Central memory CD8-positive, alpha-beta T cell (primary cell): ENCODE results near the gene TAS2R60.

ENCODE experiments used
- ATAC-seq: fragments of 150-1000 bp; cut with Tn5 transposase; replicated peaks from 2 replicates; pipeline ENCODE4 v1.10.0; 2022; ENCODE audit warnings: mild to moderate bottlenecking, moderate FRiP score, moderate number of reproducible peaks; ENCODE audit not compliant: poor library complexity, severe bottlenecking; ENCODE audit errors: extremely low read depth
- DNase-seq, 2 donors: peaks; one replicate each; pipeline ENCODE4 v3.0.0; 2021; ENCODE audit warnings: low spot score in 2 of 2
- H3K27ac Mint-ChIP-seq: one replicate; pipeline ENCODE4 v1.8.0; 2022; ENCODE audit warnings: low read depth, mild to moderate bottlenecking, moderate library complexity, mixed read lengths
- H3K27me3 Mint-ChIP-seq: one replicate; pipeline ENCODE4 v1.8.0; 2022; ENCODE audit warnings: mixed read lengths
- H3K36me3 Mint-ChIP-seq: one replicate; pipeline ENCODE4 v1.8.0; 2022; ENCODE audit warnings: mild to moderate bottlenecking, moderate library complexity, mixed read lengths; ENCODE audit not compliant: insufficient read depth
- H3K4me1 Mint-ChIP-seq: one replicate; pipeline ENCODE4 v1.8.0; 2022; ENCODE audit warnings: mixed read lengths
- H3K4me3 Mint-ChIP-seq: one replicate; pipeline ENCODE4 v1.8.0; 2022; ENCODE audit warnings: mild to moderate bottlenecking, moderate library complexity, mixed read lengths
- H3K9me3 Mint-ChIP-seq: one replicate; pipeline ENCODE4 v1.8.0; 2022; ENCODE audit warnings: mixed read lengths

Gene TAS2R60

GRCh38 chr7:143436325-143436946 is 6.8 kb upstream of the TAS2R60 start:
- no peak overlapping the region for H3K27ac Mint-ChIP-seq
- no peak for ATAC-seq

GRCh38 chr7:143437578-143437977 is 5.7 kb upstream of the TAS2R60 start:
- ATAC-seq (no peak), DNase-seq (no peak)
- peaks cover 3% of the 10 kb centered on the region for H3K36me3 Mint-ChIP-seq
- peaks cover 10% of the 10 kb centered on the region for H3K27me3 Mint-ChIP-seq
- H3K27ac Mint-ChIP-seq = no peak overlapping the region
- no peaks in the 10 kb centered on the region for H3K9me3 Mint-ChIP-seq
- peaks cover 12% of the 10 kb centered on the region for H3K4me1 Mint-ChIP-seq
- no peak overlapping the region for H3K4me3 Mint-ChIP-seq

More at GRCh38 chr7:143436325-143436946, 6.8 kb upstream of the TAS2R60 start:
- Mint-ChIP-seq H3K4me3 (no peak overlapping the region), H3K9me3 (no peaks in the 10 kb centered on the region), H3K27me3 (peaks cover 11% of the 10 kb centered on the region), H3K36me3 (peaks cover 3% of the 10 kb centered on the region), H3K4me1 (peaks cover 12% of the 10 kb centered on the region)
- no peak for DNase-seq

GRCh38 chr7:143439866-143440265 is 3.4 kb upstream of the TAS2R60 start:
- Mint-ChIP-seq H3K27me3 (peaks cover 9% of the 10 kb centered on the region), H3K4me3 (no peak overlapping the region), H3K4me1 (peaks cover 12% of the 10 kb centered on the region), H3K36me3 (peaks cover 2% of the 10 kb centered on the region), H3K9me3 (no peaks in the 10 kb centered on the region), H3K27ac (no peak overlapping the region)
- ATAC-seq (no peak), DNase-seq (no peak)

GRCh38 chr7:143444063-143444782 is 970 bp downstream of the TAS2R60 start:
- ATAC-seq (no peak), DNase-seq (no peak)
- H3K4me3 Mint-ChIP-seq = no peak overlapping the region
- H3K27me3 Mint-ChIP-seq = peaks cover 9% of the 10 kb centered on the region
- no peak overlapping the region for H3K27ac Mint-ChIP-seq
- no peaks in the 10 kb centered on the region for H3K4me1 Mint-ChIP-seq
- no peaks in the 10 kb centered on the region for H3K9me3 Mint-ChIP-seq
- H3K36me3 Mint-ChIP-seq = peaks cover 2% of the 10 kb centered on the region

- no peak for DNase-seq
- H3K4me1 Mint-ChIP-seq = no peaks in the 10 kb centered on the region
- H3K4me3 Mint-ChIP-seq = no peak overlapping the region
- no peak overlapping the region for H3K27ac Mint-ChIP-seq
- peaks cover under 1% of the 10 kb centered on the region for H3K36me3 Mint-ChIP-seq
- ATAC-seq = no peak
- H3K9me3 Mint-ChIP-seq = no peaks in the 10 kb centered on the region
- peaks cover 9% of the 10 kb centered on the region for H3K27me3 Mint-ChIP-seq
These were observed 1.5 kb downstream of the TAS2R60 start for GRCh38 chr7:143444785-143445184.

- DNase-seq = no peak
- H3K27me3 Mint-ChIP-seq = peaks cover 11% of the 10 kb centered on the region
- no peaks in the 10 kb centered on the region for H3K4me1 Mint-ChIP-seq
- H3K9me3 Mint-ChIP-seq = no peaks in the 10 kb centered on the region
- no peak for ATAC-seq
- H3K4me3 Mint-ChIP-seq = no peak overlapping the region
- H3K27ac Mint-ChIP-seq = no peak overlapping the region
- H3K36me3 Mint-ChIP-seq = no peaks in the 10 kb centered on the region
These were observed 4.2 kb downstream of the TAS2R60 start for GRCh38 chr7:143447466-143447865.

GRCh38 chr7:143448429-143448828 is 5.2 kb downstream of the TAS2R60 start:
- Mint-ChIP-seq H3K27ac (no peak overlapping the region), H3K27me3 (peaks cover 16% of the 10 kb centered on the region), H3K4me1 (no peaks in the 10 kb centered on the region), H3K4me3 (no peak overlapping the region), H3K36me3 (no peaks in the 10 kb centered on the region), H3K9me3 (no peaks in the 10 kb centered on the region)
- ATAC-seq (no peak), DNase-seq (no peak)

GRCh38 chr7:143449793-143450192 is 6.5 kb downstream of the TAS2R60 start:
- H3K4me1 Mint-ChIP-seq = no peaks in the 10 kb centered on the region
- no peak for DNase-seq
- H3K4me3 Mint-ChIP-seq = no peak overlapping the region
- no peak for ATAC-seq
- peaks cover 16% of the 10 kb centered on the region for H3K27me3 Mint-ChIP-seq
- no peaks in the 10 kb centered on the region for H3K36me3 Mint-ChIP-seq
- H3K27ac Mint-ChIP-seq = no peak overlapping the region
- H3K9me3 Mint-ChIP-seq = no peaks in the 10 kb centered on the region

- Mint-ChIP-seq H3K4me3 (no peak overlapping the region), H3K4me1 (no peaks in the 10 kb centered on the region), H3K27me3 (peaks cover 25% of the 10 kb centered on the region), H3K27ac (no peak overlapping the region), H3K9me3 (no peaks in the 10 kb centered on the region), H3K36me3 (no peaks in the 10 kb centered on the region)
- DNase-seq = no peak
- ATAC-seq = no peak
These were observed 7.9 kb downstream of the TAS2R60 start for GRCh38 chr7:143451122-143451521.

- H3K27me3 Mint-ChIP-seq = peaks cover 31% of the 10 kb centered on the region
- no peaks in the 10 kb centered on the region for H3K9me3 Mint-ChIP-seq
- DNase-seq (no peak), ATAC-seq (no peak)
- no peak overlapping the region for H3K27ac Mint-ChIP-seq
- no peaks in the 10 kb centered on the region for H3K36me3 Mint-ChIP-seq
- no peak overlapping the region for H3K4me3 Mint-ChIP-seq
- no peaks in the 10 kb centered on the region for H3K4me1 Mint-ChIP-seq
These were observed 8.5 kb downstream of the TAS2R60 start for GRCh38 chr7:143451746-143452145.

GRCh38 chr7:143452495-143452894 is 9.2 kb downstream of the TAS2R60 start:
- peaks cover 38% of the 10 kb centered on the region for H3K27me3 Mint-ChIP-seq
- H3K36me3 Mint-ChIP-seq = no peaks in the 10 kb centered on the region
- DNase-seq = no peak
- ATAC-seq = no peak
- H3K4me1 Mint-ChIP-seq = no peaks in the 10 kb centered on the region
- H3K27ac Mint-ChIP-seq = no peak overlapping the region
- H3K4me3 Mint-ChIP-seq = no peak overlapping the region
- no peaks in the 10 kb centered on the region for H3K9me3 Mint-ChIP-seq

- no peak for ATAC-seq
- no peaks in the 10 kb centered on the region for H3K9me3 Mint-ChIP-seq
- H3K4me1 Mint-ChIP-seq = no peaks in the 10 kb centered on the region
- H3K36me3 Mint-ChIP-seq = no peaks in the 10 kb centered on the region
- no peak overlapping the region for H3K4me3 Mint-ChIP-seq
- no peak for DNase-seq
- H3K27ac Mint-ChIP-seq = no peak overlapping the region
- peaks cover 45% of the 10 kb centered on the region for H3K27me3 Mint-ChIP-seq
These were observed 10.9 kb downstream of the TAS2R60 start for GRCh38 chr7:143454091-143454680.

GRCh38 chr7:143455491-143455890 is 12.2 kb downstream of the TAS2R60 start:
- Mint-ChIP-seq H3K27ac (no peak overlapping the region), H3K36me3 (no peaks in the 10 kb centered on the region), H3K4me1 (no peaks in the 10 kb centered on the region), H3K9me3 (no peaks in the 10 kb centered on the region), H3K27me3 (peaks cover 45% of the 10 kb centered on the region), H3K4me3 (no peak overlapping the region)
- ATAC-seq = no peak
- DNase-seq = no peak
